Activated CD4-positive, alpha-beta T cell treated with anti-CD3 and anti-CD28 coated beads, Interleukin-2, amount 10 ng/mL, durations not matched to agents 24 days and 14 days (primary cell): ENCODE measurements around the gene GRIP2. TPM values are rescaled to one million over a fixed set of nuclear protein-coding genes. Genes with fewer than 3 reads are reported as not detected.

ENCODE experiments used
- DNase-seq: peaks from one replicate; pipeline ENCODE4 v3.0.0; 2022
- H3K27ac Mint-ChIP-seq: one replicate; pipeline ENCODE4 v1.8.0; 2022; ENCODE audit warnings: mild to moderate bottlenecking, mixed read lengths
- H3K27me3 Mint-ChIP-seq: one replicate; pipeline ENCODE4 v1.8.0; 2022; ENCODE audit warnings: mixed read lengths
- H3K36me3 Mint-ChIP-seq: one replicate; pipeline ENCODE4 v1.8.0; 2022; ENCODE audit warnings: low read depth, mild to moderate bottlenecking, mixed read lengths
- H3K4me1 Mint-ChIP-seq: one replicate; pipeline ENCODE4 v1.8.0; 2021; ENCODE audit warnings: mixed read lengths
- H3K4me3 Mint-ChIP-seq: one replicate; pipeline ENCODE4 v1.8.0; 2022; ENCODE audit warnings: mild to moderate bottlenecking, moderate library complexity, mixed read lengths
- H3K9me3 Mint-ChIP-seq: one replicate; pipeline ENCODE4 v1.8.0; 2021; ENCODE audit warnings: mixed read lengths
- intact Hi-C: fragments of 100-400 bp; cut with micrococcal nuclease; formaldehyde crosslinking; loops from one replicate; pipeline ENCODE4 v1.15.1; 2023
- total RNA-seq: library from RNA; stranded (reverse); gene quantifications from 2 replicates; pipeline ENCODE4 v1.2.3, GENCODE V29; 2022

The GRIP2 gene
- total RNA-seq, 1 donor from 2014 or later: not detected

DNA sequence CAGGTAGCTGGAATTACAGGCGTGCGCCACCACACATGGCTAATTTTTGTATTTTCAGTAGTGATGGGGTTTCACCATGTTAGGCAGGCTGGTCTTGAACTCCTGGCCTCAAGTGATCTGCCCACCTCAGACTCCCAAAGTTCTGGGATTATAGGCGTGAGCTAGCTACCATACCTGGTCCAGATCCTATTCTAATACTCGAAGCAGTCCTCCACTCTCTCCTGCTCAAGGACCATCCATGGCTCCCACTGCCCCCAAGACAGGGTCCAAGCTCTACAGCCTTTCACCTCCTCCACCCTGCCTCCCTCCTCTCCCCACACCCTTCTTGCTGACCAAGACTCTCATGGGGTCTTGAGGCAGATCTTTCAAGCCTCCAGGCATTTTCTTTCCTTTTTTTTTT lies 12.6 kb upstream of the GRIP2 start:
- peaks cover 31% of the 10 kb centered on the region for H3K27me3 Mint-ChIP-seq
- H3K4me3 Mint-ChIP-seq: no peak overlapping the region
- intact Hi-C loops: no loop called here
- H3K36me3 Mint-ChIP-seq: no peaks in the 10 kb centered on the region
- no peak for DNase-seq
- peaks cover 4% of the 10 kb centered on the region for H3K4me1 Mint-ChIP-seq
- no peak overlapping the region for H3K27ac Mint-ChIP-seq
- H3K9me3 Mint-ChIP-seq: no peaks in the 10 kb centered on the region

- H3K4me3 Mint-ChIP-seq: no peak overlapping the region
- H3K4me1 Mint-ChIP-seq: peaks cover 4% of the 10 kb centered on the region
- no peaks in the 10 kb centered on the region for H3K9me3 Mint-ChIP-seq
- no peak for DNase-seq
- no peak overlapping the region for H3K27ac Mint-ChIP-seq
- intact Hi-C loops: no loop called here
- peaks cover 33% of the 10 kb centered on the region for H3K27me3 Mint-ChIP-seq
- H3K36me3 Mint-ChIP-seq: no peaks in the 10 kb centered on the region
Observed at GRCh38 chr3:14552041-14552648, 12.0 kb upstream of the GRIP2 start.

- Mint-ChIP-seq H3K36me3 (no peaks in the 10 kb centered on the region), H3K27ac (no peak overlapping the region), H3K27me3 (peaks cover 36% of the 10 kb centered on the region)
Observed at GRCh38 chr3:14550651-14551611, 10.8 kb upstream of the GRIP2 start.

DNA sequence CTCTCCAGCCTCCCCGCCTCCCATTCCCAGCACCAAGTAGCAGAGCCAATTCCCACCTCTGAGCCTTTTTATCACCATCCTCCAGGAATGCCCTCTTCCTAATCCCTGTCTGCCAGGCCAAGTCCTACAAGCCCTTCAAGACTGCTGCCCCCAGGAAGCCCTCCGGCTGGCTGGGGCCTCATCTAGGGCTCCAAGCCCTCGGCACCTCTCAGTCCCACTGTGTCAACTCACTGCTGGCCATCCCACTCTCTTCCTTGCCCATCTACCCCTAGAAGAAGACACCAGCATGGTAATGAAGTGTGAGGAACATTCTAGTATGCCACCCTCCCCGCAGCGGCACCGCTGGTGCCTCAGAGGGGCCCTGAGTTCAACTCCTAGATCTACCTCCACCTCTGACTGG lies 10.0 kb upstream of the GRIP2 start:
- intact Hi-C loops: no loop called here
- Mint-ChIP-seq H3K4me3 (no peak overlapping the region), H3K9me3 (no peaks in the 10 kb centered on the region), H3K4me1 (no peaks in the 10 kb centered on the region), H3K27ac (no peak overlapping the region), H3K36me3 (no peaks in the 10 kb centered on the region), H3K27me3 (peaks cover 31% of the 10 kb centered on the region)
- no peak for DNase-seq

More at GRCh38 chr3:14550651-14551611, 10.8 kb upstream of the GRIP2 start:
- Mint-ChIP-seq H3K4me3 (no peak overlapping the region), H3K9me3 (no peaks in the 10 kb centered on the region), H3K4me1 (peaks cover 4% of the 10 kb centered on the region)
- intact Hi-C loops: no loop called here
- DNase-seq: no peak

DNA sequence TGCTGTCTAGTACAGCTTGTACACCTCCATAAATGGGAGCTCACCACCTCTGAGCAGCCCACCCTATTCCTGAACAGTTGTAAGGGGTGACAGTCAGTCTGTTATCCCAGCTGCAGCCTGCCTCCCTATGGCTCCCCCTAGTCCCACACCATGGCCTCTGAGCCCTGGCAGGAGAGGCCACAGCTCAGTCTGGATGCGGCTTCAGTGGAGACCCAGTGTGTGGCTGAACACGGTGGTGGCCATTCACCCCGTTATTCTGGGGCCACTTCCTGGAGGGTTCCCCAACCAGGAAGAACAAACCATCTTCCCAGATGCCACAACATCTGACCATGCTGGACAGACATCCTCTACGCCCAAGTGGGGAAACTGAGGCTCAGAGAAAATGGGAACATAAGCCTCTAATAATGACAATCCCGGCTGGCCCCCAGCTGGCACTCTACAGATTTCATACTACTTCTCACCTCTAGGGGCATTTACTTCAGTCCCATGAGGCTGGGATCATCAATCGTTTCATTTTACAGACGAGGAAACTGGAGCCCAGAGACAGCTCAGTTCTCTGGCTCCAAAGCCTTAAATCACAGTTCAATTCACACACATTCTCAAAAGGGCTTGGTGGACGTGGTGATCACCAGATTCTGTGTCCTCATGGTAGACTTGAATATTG lies 9.2 kb upstream of the GRIP2 start:
- Mint-ChIP-seq H3K4me3 (no peak overlapping the region), H3K9me3 (no peaks in the 10 kb centered on the region), H3K4me1 (no peaks in the 10 kb centered on the region), H3K27me3 (peaks cover 25% of the 10 kb centered on the region), H3K27ac (no peak overlapping the region), H3K36me3 (no peaks in the 10 kb centered on the region)
- no peak for DNase-seq
- intact Hi-C loops: loop anchor here (2.0 to 5.0 kb wide), 2 partner anchors 42 to 289 kb away; no protein-coding TSS in a partner anchor

DNA sequence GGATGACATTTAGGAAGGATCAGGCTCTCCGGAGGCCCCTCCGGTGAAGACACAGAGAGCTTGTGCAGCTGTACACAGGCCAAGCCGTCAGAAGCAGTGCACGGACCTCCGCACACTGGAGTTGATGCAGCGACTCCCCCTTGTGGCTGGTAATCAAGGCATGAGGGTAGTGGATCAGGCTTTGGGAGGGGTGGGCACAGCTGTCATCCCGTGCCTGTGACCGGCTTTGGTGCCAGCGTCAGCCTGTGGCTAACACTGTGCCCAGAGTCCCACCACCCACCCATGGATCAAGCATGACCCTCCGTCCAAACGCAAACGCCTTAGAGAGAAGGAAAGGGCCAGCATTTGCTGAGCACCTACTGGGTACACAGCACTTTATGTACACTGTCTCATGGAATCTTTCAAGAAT lies 8.2 kb upstream of the GRIP2 start:
- H3K36me3 Mint-ChIP-seq: no peaks in the 10 kb centered on the region
- no peaks in the 10 kb centered on the region for H3K9me3 Mint-ChIP-seq
- peaks cover 22% of the 10 kb centered on the region for H3K27me3 Mint-ChIP-seq
- no peaks in the 10 kb centered on the region for H3K4me1 Mint-ChIP-seq
- DNase-seq: peak; percentile 78
- no peak overlapping the region for H3K4me3 Mint-ChIP-seq
- intact Hi-C loops: loop anchor here (2.0 to 5.0 kb wide), 2 partner anchors 41 to 288 kb away; no protein-coding TSS in a partner anchor
- H3K27ac Mint-ChIP-seq: no peak overlapping the region

- Mint-ChIP-seq H3K4me1 (no peaks in the 10 kb centered on the region), H3K9me3 (no peaks in the 10 kb centered on the region), H3K27ac (no peak overlapping the region), H3K4me3 (no peak overlapping the region), H3K36me3 (no peaks in the 10 kb centered on the region), H3K27me3 (peaks cover 22% of the 10 kb centered on the region)
- intact Hi-C loops: loop anchor here (2.0 to 5.0 kb wide), 2 partner anchors 40 to 287 kb away; no protein-coding TSS in a partner anchor
- DNase-seq: no peak
Observed at GRCh38 chr3:14547693-14548092, 7.6 kb upstream of the GRIP2 start.

DNA sequence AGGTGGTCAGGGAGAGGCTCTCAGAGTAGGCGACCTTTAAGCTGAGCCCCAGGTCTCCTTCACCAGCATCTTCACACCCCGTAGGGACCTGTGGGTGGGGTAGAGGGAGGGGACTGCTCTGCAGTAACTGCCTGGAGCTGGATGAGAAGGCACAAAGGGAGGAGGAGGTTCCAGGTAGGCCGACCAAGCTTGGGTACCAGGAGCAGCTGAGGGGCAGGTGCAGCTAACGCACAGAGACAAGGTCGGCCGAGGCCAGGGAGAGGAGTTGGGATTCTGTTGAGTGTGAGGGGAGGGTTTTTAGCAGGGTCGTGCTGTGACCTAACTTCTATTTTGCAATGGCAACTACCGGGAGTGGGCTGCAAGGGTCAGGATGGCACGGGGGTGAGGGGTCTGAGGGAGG lies 5.9 kb upstream of the GRIP2 start:
- Mint-ChIP-seq H3K27ac (no peak overlapping the region), H3K27me3 (peaks cover 18% of the 10 kb centered on the region)
- intact Hi-C loops: loop anchor here (5.0 kb wide), 1 partner anchor 39 kb away; no protein-coding TSS in a partner anchor

DNA sequence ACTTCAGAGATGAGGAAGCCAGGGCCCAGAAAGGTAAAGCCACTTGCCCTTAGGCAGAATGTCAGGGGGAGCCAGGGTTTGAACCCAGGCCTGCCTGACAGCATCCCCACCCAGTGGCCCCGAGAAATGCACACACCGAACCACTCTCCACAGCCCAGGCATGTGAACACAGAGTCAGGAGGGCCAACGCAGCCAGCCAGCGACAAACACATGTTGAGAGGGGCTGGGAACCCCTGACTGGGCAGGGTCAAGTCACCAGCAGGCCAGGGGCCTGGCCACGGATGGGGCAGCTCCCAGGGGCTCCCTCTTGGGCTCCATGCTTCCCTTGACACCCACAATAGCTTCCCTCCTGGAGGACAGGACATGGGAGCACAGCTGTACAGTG lies 5.1 kb upstream of the GRIP2 start:
- Mint-ChIP-seq H3K36me3 (no peaks in the 10 kb centered on the region), H3K27ac (no peak overlapping the region), H3K27me3 (peaks cover 18% of the 10 kb centered on the region), H3K4me3 (no peak overlapping the region), H3K4me1 (no peaks in the 10 kb centered on the region), H3K9me3 (no peaks in the 10 kb centered on the region)
- intact Hi-C loops: loop anchor here (5.0 kb wide), 1 partner anchor 38 kb away; no protein-coding TSS in a partner anchor
- no peak for DNase-seq

More for the DNA sequence above, 5.9 kb upstream of the GRIP2 start:
- H3K4me1 Mint-ChIP-seq: no peaks in the 10 kb centered on the region
- DNase-seq: no peak
- no peaks in the 10 kb centered on the region for H3K36me3 Mint-ChIP-seq
- no peak overlapping the region for H3K4me3 Mint-ChIP-seq
- H3K9me3 Mint-ChIP-seq: no peaks in the 10 kb centered on the region

GRCh38 chr3:14544282-14545250 lies 4.4 kb upstream of the GRIP2 start:
- H3K36me3 Mint-ChIP-seq: no peaks in the 10 kb centered on the region
- H3K27me3 Mint-ChIP-seq: peaks cover 18% of the 10 kb centered on the region
- intact Hi-C loops: loop anchor here (5.0 kb wide), 1 partner anchor 37 kb away; no protein-coding TSS in a partner anchor
- H3K27ac Mint-ChIP-seq: no peak overlapping the region
- no peaks in the 10 kb centered on the region for H3K4me1 Mint-ChIP-seq
- H3K9me3 Mint-ChIP-seq: no peaks in the 10 kb centered on the region
- DNase-seq: no peak
- H3K4me3 Mint-ChIP-seq: no peak overlapping the region

GRCh38 chr3:14543446-14543845 lies 3.3 kb upstream of the GRIP2 start:
- H3K4me3 Mint-ChIP-seq: no peak overlapping the region
- H3K27ac Mint-ChIP-seq: no peak overlapping the region
- no peaks in the 10 kb centered on the region for H3K9me3 Mint-ChIP-seq
- no peaks in the 10 kb centered on the region for H3K4me1 Mint-ChIP-seq
- DNase-seq: no peak
- H3K27me3 Mint-ChIP-seq: peaks cover 15% of the 10 kb centered on the region
- intact Hi-C loops: no loop called here
- H3K36me3 Mint-ChIP-seq: no peaks in the 10 kb centered on the region

DNA sequence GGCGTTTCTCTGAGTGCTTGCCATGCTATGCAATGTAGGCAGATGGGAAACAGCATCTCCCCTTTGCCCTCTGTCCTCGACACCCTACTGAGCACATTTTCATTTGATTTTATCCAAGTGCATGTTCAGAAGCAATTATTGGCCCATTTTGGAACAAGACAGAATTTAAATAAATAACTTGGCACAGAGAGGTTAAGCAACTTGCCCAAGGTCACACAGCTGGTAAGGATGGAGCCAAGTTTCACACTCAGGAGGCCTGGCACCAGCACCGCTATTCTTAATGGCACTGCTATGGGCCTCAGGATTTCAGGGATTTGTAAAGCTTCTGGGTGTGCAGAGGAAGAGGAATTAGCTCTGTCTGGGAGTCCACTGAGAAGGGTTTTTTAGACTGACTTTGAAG lies 2.5 kb upstream of the GRIP2 start:
- DNase-seq: no peak
- peaks cover 12% of the 10 kb centered on the region for H3K27me3 Mint-ChIP-seq
- no peak overlapping the region for H3K27ac Mint-ChIP-seq
- no peaks in the 10 kb centered on the region for H3K4me1 Mint-ChIP-seq
- H3K4me3 Mint-ChIP-seq: no peak overlapping the region
- H3K36me3 Mint-ChIP-seq: no peaks in the 10 kb centered on the region
- intact Hi-C loops: no loop called here
- no peaks in the 10 kb centered on the region for H3K9me3 Mint-ChIP-seq

DNA sequence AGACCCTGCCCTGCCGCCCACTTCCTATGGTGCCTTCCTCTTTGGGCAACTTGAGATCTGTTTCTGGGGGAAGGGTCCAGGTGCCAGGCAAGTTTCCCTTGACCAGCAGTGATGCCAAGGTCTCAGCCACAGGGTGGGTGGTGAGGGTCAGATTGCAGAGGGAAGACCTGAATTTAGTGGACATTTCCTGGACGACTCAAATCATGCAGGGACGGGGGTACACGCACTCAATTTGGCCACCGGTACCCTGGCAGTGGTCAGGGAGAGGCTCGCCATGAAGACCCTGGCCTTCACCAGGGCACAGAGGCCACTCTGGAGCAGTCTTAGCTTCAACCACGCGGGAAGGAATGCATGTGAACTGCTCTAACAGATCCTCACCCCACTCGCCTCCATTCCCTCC lies 1.5 kb upstream of the GRIP2 start:
- peaks cover 6% of the 10 kb centered on the region for H3K27me3 Mint-ChIP-seq
- H3K36me3 Mint-ChIP-seq: no peaks in the 10 kb centered on the region
- no peak for DNase-seq
- no peaks in the 10 kb centered on the region for H3K4me1 Mint-ChIP-seq
- no peak overlapping the region for H3K4me3 Mint-ChIP-seq
- H3K27ac Mint-ChIP-seq: no peak overlapping the region
- H3K9me3 Mint-ChIP-seq: no peaks in the 10 kb centered on the region
- intact Hi-C loops: no loop called here
